ENCODE data around the gene RNF223. TPM values are rescaled to one million over a fixed set of nuclear protein-coding genes. Genes with fewer than 3 reads are reported as not detected.

The RNF223 gene
- total and polyA plus RNA-seq, 2 donors from 2014 or later = 0.28 to 2.3 TPM

GRCh38 chr1:1046243-1046642, 27.9 kb downstream of the RNF223 start:
- FAIRE-seq = no peak
- Histone ChIP-seq H3K9ac (ENCODE audit: low read length in 3 of 3) (no peak overlapping the region), H3K36me3 (ENCODE audit: control insufficient read depth in 2 of 3, insufficient read depth in 3 of 3, low read length in 3 of 3) (peaks cover 0 to 5% (median 4%) of the 10 kb centered on the region in 3 donors), H3K4me1 (ENCODE audit: control insufficient read depth in 2 of 3, insufficient read depth in 2 of 3, low read depth in 1 of 3, low read length in 3 of 3) (no peaks in the 10 kb centered on the region), H3K27ac (ENCODE audit: low read depth in 2 of 2, low read length in 2 of 2) (no peak overlapping the region), H3K27me3 (ENCODE audit: control insufficient read depth, insufficient read depth, low read length) (no peaks in the 10 kb centered on the region), H3K4me3 (ENCODE audit: low read length in 3 of 3) (no peak overlapping the region), H3K9me3 (ENCODE audit: control insufficient read depth in 2 of 3, insufficient read depth in 1 of 3, low read length in 3 of 3) (no peaks in the 10 kb centered on the region)
- no peak for TF ChIP-seq CTCF (IDR thresholded peaks at IDR 0.05; ENCODE audit: borderline replicate concordance, extremely low read depth, insufficient read depth)
- DNase-seq = no peak
- intact Hi-C loops (cut with DNase I) = no loop called here

GRCh38 chr1:1045129-1045528, 29.0 kb downstream of the RNF223 start:
- TF ChIP-seq CTCF (IDR thresholded peaks at IDR 0.05; ENCODE audit: borderline replicate concordance, extremely low read depth, insufficient read depth) = no peak
- H3K27ac ChIP-seq (ENCODE audit: low read depth in 2 of 2, low read length in 2 of 2) = no peak overlapping the region
- H3K27me3 ChIP-seq (ENCODE audit: control insufficient read depth, insufficient read depth, low read length) = no peaks in the 10 kb centered on the region
- peaks cover 0 to 5% (median 4%) of the 10 kb centered on the region in 3 donors for H3K36me3 ChIP-seq (ENCODE audit: control insufficient read depth in 2 of 3, insufficient read depth in 3 of 3, low read length in 3 of 3)
- peaks cover 0 to 4% (median 0%) of the 10 kb centered on the region in 3 donors for H3K4me1 ChIP-seq (ENCODE audit: control insufficient read depth in 2 of 3, insufficient read depth in 2 of 3, low read depth in 1 of 3, low read length in 3 of 3)
- no peak overlapping the region for H3K4me3 ChIP-seq (ENCODE audit: low read length in 3 of 3)
- no peaks in the 10 kb centered on the region for H3K9me3 ChIP-seq (ENCODE audit: control insufficient read depth in 2 of 3, insufficient read depth in 1 of 3, low read length in 3 of 3)
- intact Hi-C loops (cut with DNase I) = no loop called here
- FAIRE-seq (no peak), DNase-seq (no peak)
- H3K9ac ChIP-seq (ENCODE audit: low read length in 3 of 3) = no peak overlapping the region

- Histone ChIP-seq H3K9ac (ENCODE audit: low read length in 3 of 3) (no peak overlapping the region), H3K27me3 (ENCODE audit: control insufficient read depth, insufficient read depth, low read length) (no peaks in the 10 kb centered on the region), H3K9me3 (ENCODE audit: control insufficient read depth in 2 of 3, insufficient read depth in 1 of 3, low read length in 3 of 3) (no peaks in the 10 kb centered on the region), H3K4me1 (ENCODE audit: control insufficient read depth in 2 of 3, insufficient read depth in 2 of 3, low read depth in 1 of 3, low read length in 3 of 3) (peaks cover 0 to 6% (median 0%) of the 10 kb centered on the region in 3 donors), H3K27ac (ENCODE audit: low read depth in 2 of 2, low read length in 2 of 2) (no peak overlapping the region), H3K4me3 (ENCODE audit: low read length in 3 of 3) (no peak overlapping the region), H3K36me3 (ENCODE audit: control insufficient read depth in 2 of 3, insufficient read depth in 3 of 3, low read length in 3 of 3) (peaks cover 0 to 5% (median 4%) of the 10 kb centered on the region in 3 donors)
- intact Hi-C loops (cut with DNase I) = no loop called here
- no peak for TF ChIP-seq CTCF (IDR thresholded peaks at IDR 0.05; ENCODE audit: borderline replicate concordance, extremely low read depth, insufficient read depth)
- DNase-seq (no peak), FAIRE-seq (no peak)
These were observed 29.5 kb downstream of the RNF223 start for GRCh38 chr1:1044455-1045078.

- no peak for FAIRE-seq
- intact Hi-C loops (cut with DNase I) = no loop called here
- peaks cover 0 to 5% (median 4%) of the 10 kb centered on the region in 3 donors for H3K36me3 ChIP-seq (ENCODE audit: control insufficient read depth in 2 of 3, insufficient read depth in 3 of 3, low read length in 3 of 3)
These were observed 30.2 kb downstream of the RNF223 start for GRCh38 chr1:1043921-1044320.

More at GRCh38 chr1:1043921-1044320, 30.2 kb downstream of the RNF223 start:
- Histone ChIP-seq H3K4me3 (ENCODE audit: low read length in 3 of 3) (no peak overlapping the region), H3K27ac (ENCODE audit: low read depth in 2 of 2, low read length in 2 of 2) (no peak overlapping the region), H3K9me3 (ENCODE audit: control insufficient read depth in 2 of 3, insufficient read depth in 1 of 3, low read length in 3 of 3) (no peaks in the 10 kb centered on the region), H3K4me1 (ENCODE audit: control insufficient read depth in 2 of 3, insufficient read depth in 2 of 3, low read depth in 1 of 3, low read length in 3 of 3) (peaks cover 0 to 6% (median 0%) of the 10 kb centered on the region in 3 donors), H3K27me3 (ENCODE audit: control insufficient read depth, insufficient read depth, low read length) (no peaks in the 10 kb centered on the region), H3K9ac (ENCODE audit: low read length in 3 of 3) (no peak overlapping the region)
- DNase-seq = no peak
- no peak for TF ChIP-seq CTCF (IDR thresholded peaks at IDR 0.05; ENCODE audit: borderline replicate concordance, extremely low read depth, insufficient read depth)

Data from kidney (tissue), 14 donors.